ENCODE results near the gene PYGO1. TPM values are rescaled to one million over a fixed set of nuclear protein-coding genes. Genes with fewer than 3 reads are reported as not detected.

Gene PYGO1
- total and polyA plus RNA-seq, 2 of the 8 experiments (the other 6 are each of a cell fraction or from before 2014, with no cell fraction given), result 0.50 to 1.1 TPM

- Histone ChIP-seq H3K23ac (ENCODE audit: insufficient read length) (no peak overlapping the region), H4K91ac (replicated peaks; ENCODE audit: insufficient read length, low read length) (no peak overlapping the region), H3K9ac (replicated peaks in 1 of 4; ENCODE audit: extremely low read depth in 1 of 4, low read depth in 3 of 4, low read length in 3 of 4) (no peak overlapping the region), H3K36me3 (ENCODE audit: control insufficient read depth in 2 of 4, insufficient read depth in 4 of 4, low read length in 3 of 4) (no peaks in the 10 kb centered on the region), H4K5ac (ENCODE audit: insufficient read length, low read depth, low read length) (no peak overlapping the region), H3K9me3 (ENCODE audit: insufficient read depth in 2 of 2, low read depth in 1 of 2, low read length in 1 of 2) (no peaks in the 10 kb centered on the region; a peak in 1 of 4 replicates), H3K4ac (replicated peaks; ENCODE audit: insufficient read length, low read depth, low read length) (no peak overlapping the region), H2BK12ac (ENCODE audit: low read depth, low read length) (no peak overlapping the region), H3K18ac (ENCODE audit: extremely low read depth, low read length) (no peak overlapping the region), H2BK15ac (ENCODE audit: low read length) (no peak overlapping the region), H3K4me3 (ENCODE audit: extremely low read depth in 1 of 4, insufficient read depth in 2 of 4, low read depth in 3 of 4, low read length in 4 of 4) (no peak overlapping the region), H4K20me1 (replicated peaks in 1 of 2; ENCODE audit: control insufficient read depth in 1 of 2, insufficient read depth in 2 of 2, low read length in 2 of 2) (no peaks in the 10 kb centered on the region), H3K4me2 (ENCODE audit: insufficient read depth in 1 of 2, low read depth in 2 of 2, low read length in 2 of 2) (no peak overlapping the region), H2AK5ac (ENCODE audit: low read depth, low read length) (no peak overlapping the region), H2BK120ac (replicated peaks; ENCODE audit: low read depth, low read length) (no peak overlapping the region), H3K27me3 (replicated peaks in 1 of 4; ENCODE audit: control insufficient read depth in 3 of 4, extremely low read depth in 1 of 4, insufficient read depth in 3 of 4, low read length in 3 of 4) (no peaks in the 10 kb centered on the region), H3K56ac (replicated peaks; ENCODE audit: insufficient read length, low read depth, low read length) (no peak overlapping the region), H4K8ac (ENCODE audit: extremely low read depth, insufficient read depth, low read length) (no peak overlapping the region), H3K23me2 (ENCODE audit: low read depth, low read length) (no peaks in the 10 kb centered on the region), H2AFZ (ENCODE audit: low read length) (no peak overlapping the region), H2BK20ac (ENCODE audit: low read length) (no peak overlapping the region), H2BK5ac (ENCODE audit: low read depth, low read length) (no peak overlapping the region), H3K27ac (ENCODE audit: low read depth, low read length) (no peak overlapping the region), H3K79me2 (ENCODE audit: control insufficient read depth in 1 of 2, insufficient read depth in 2 of 2, low read length in 2 of 2) (no peaks in the 10 kb centered on the region), H3K79me1 (ENCODE audit: low read depth, low read length) (no peaks in the 10 kb centered on the region), H3K4me1 (replicated peaks in 1 of 4; ENCODE audit: control insufficient read depth in 3 of 4, insufficient read depth in 4 of 4, low read length in 3 of 4) (no peaks in the 10 kb centered on the region), H3K14ac (ENCODE audit: insufficient read length) (no peak overlapping the region)
- CTCF ChIA-PET (ENCODE audit: partially characterized antibody), result no interaction called here
- no peak for DNase-seq (ENCODE audit: low read depth in 1 of 2, low spot score in 2 of 2)
- POLR2A ChIA-PET (ENCODE audit: partially characterized antibody), result no interaction called here
- WGBS, 2 experiments (ENCODE audit: extremely low coverage in 1 of 2, insufficient coverage in 1 of 2, insufficient read length in 1 of 2, insufficient replicate concordance in 2 of 2, low coverage in 1 of 2, low lambda C conversion rate in 2 of 2, missing lambda C conversion rate in 1 of 2), result 88% methylated on average over 5 of the region's 5 CpGs; no CpG with 5 or more reads in 1 of the 2 experiments
- TF ChIP-seq JUN (IDR thresholded peaks at IDR 0.05; ENCODE audit: low read depth, low read length), result no peak
- no peak for TF ChIP-seq SIX5 (IDR thresholded peaks at IDR 0.05; ENCODE audit: low read depth, low read length)
- no peak for TF ChIP-seq POLR2A (IDR thresholded peaks at IDR 0.05; ENCODE audit: control extremely low read depth in 1 of 2, low read depth in 2 of 2, low read length in 2 of 2)
- no peak for TF ChIP-seq CTBP2 (IDR thresholded peaks at IDR 0.05; ENCODE audit: borderline replicate concordance, insufficient read depth, insufficient read length, low read length)
- TF ChIP-seq BACH1 (IDR thresholded peaks at IDR 0.05; ENCODE audit: low read length), result no peak
- no peak for TF ChIP-seq CEBPB (IDR thresholded peaks at IDR 0.05; ENCODE audit: low read depth, low read length)
- no peak for TF ChIP-seq ATF3 (IDR thresholded peaks at IDR 0.05; ENCODE audit: insufficient read depth, low read depth, low read length)
- TF ChIP-seq MAFK (IDR thresholded peaks at IDR 0.05; ENCODE audit: low read depth, low read length), result no peak
- no peak for TF ChIP-seq CTCF (IDR thresholded peaks at IDR 0.05; ENCODE audit: control extremely low read depth in 1 of 3, insufficient read depth in 1 of 3, low read depth in 1 of 3, low read length in 3 of 3)
- no peak for TF ChIP-seq FOSL1 (IDR thresholded peaks at IDR 0.05; ENCODE audit: insufficient read depth, low read depth, low read length)
- no peak for FAIRE-seq
These were observed 13.2 kb upstream of the PYGO1 start for GRCh38 chr15:55601374-55601773.
